Activated CD4-positive, alpha-beta T cell treated with anti-CD3 and anti-CD28 coated beads for 48 hours (primary cell): ENCODE data around the gene RAB11FIP3.
A peak's percentile ranks its signal among the peaks of the same experiment; 100 is the strongest.

ENCODE experiments used
- DNase-seq: peaks from one replicate; pipeline ENCODE4 v3.0.0-alpha.2; 2020

Gene RAB11FIP3

DNA sequence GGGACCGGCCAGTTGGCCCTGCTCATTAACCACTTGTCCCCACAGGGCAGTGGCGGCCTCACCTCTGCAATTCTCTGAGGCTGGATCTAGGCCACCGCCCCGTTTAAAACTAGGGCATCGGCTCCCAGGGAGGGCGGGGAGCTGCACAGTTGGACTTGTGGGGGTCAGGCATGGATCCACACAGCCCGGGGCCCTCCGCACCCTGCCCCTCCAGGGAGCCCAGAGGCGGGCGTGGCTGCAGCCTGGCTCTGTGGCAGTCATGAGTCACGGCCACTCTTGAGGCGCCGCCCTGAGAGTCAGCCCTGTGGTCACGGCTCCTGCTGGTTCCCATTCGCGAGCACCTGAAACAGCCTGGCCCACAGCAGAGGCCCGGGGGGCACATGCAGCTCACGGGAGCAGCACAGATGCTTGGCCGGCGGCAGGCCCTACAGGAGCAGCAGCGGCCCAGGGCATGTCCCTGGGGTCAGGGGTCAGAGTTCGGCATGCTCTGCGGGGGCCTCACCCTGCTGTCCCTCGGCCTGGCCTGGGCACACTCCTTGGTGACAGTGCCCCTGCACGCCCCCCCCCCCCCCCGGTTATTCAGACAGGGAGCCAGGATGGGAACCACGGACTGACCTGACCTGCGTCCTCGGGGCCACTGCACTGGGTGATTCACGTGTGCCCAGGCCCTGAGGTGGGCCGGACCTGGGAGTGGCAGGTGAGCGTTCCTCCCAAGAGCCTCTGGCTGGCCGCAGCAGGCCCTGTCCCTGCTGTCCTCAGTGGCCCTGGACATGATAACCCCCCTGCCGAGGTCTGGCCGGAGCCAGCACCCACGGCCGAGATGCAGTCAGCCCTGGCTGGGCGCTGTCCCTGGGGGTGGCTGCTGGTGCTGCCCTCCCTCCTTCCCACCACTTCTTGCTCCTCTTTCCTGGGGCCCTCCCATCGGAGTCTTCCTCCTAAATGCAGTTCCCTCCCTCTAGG, 110.3 kb downstream of the RAB11FIP3 start:
- DNase-seq = no peak

DNA sequence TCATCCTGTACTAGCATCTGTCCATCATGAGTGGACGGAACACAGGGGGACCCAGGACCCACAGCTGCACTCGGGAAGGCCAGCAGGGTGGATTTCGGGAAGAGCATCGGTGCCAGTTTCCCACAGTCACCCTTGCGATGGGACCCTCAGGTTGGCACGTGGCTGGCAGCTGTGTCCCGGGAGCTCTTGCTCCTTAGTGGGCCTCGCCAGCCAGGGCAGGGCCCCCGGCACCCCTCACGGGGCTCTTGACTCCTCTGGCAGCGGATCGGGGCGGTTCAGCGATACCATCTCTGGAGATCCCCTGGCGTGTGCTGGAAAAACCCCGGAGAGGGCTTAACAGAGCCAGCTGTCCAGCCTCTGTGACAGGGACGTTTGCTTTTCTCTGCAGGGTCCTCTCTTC, 111.3 kb downstream of the RAB11FIP3 start:
- no peak for DNase-seq

DNA sequence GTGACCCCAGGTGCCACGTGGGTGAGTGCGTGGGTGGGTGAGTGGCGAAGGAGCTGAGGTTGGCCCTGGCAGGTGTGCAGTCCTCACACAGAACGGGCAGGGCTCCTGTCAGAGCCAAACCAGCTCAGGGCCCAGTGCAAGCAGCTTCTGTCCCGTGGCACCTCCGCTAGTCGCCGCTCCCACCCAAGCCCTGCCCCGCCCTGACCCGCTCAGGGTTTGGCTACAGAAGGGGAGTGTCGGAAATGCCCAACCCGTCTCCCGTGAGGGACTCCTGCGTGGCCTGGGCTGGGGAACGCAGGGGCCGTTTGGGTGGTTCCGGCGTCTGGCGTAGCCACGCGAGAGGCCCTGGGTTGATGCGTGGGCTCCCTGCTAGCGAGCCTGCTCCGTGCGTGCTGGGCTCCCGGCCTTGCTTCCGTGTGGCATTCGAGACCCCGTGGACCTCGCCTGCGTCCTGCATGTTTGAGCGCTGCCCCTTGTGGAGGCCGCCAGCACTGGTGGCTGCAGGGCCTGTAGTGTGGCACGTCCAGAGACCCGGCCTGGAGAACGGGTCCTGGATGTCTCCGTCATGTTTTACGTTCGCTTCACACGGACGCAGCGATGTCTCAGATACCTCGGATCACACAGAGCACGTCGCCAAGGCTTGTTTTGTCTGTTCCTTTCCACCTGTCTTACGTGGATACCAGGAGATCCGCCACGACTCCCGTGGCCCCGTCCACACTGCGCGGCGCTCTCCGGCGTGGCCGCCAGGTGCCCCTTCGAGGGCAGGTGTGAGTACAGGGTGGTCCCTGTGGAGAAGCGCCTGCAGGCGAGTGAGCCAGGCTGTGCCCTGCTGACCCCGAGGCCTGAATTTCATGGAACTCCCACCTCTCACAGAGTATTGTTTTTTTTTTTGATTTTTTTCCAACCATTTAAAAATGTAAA, 112.2 kb downstream of the RAB11FIP3 start:
- DNase-seq = no peak

DNA sequence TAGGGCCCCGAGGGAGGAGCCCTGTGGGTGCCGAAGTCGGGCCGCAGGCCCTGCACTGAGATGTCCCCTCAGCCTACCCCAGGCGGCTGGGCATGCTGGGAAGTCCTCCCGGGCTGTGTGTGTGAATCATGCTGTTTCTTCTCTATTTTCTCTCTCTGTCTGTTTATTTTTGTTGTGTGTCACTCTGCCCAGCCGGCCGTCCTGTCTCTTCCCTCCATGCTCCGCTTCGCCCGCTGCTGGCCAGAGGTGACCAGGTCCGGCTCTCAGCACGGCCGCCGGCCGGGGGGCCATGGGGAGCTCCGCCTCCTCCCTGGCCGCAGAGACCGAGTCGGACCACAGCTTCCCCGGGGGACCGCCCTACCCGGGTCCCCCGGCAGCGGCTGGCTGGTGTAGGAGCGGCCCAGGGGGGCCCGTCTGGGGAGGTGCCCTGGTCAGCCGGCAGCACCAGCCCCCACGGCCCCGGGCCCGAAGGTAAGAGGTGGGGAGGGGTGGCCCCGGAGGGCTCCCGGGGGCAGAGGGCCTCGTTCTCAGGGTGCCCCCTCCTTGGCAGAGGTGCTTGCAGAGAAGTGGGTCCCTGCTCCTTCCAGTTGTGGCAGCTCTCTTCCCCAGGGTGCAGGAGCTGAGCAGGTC, 114.6 kb downstream of the RAB11FIP3 start:
- DNase-seq = no peak

DNA sequence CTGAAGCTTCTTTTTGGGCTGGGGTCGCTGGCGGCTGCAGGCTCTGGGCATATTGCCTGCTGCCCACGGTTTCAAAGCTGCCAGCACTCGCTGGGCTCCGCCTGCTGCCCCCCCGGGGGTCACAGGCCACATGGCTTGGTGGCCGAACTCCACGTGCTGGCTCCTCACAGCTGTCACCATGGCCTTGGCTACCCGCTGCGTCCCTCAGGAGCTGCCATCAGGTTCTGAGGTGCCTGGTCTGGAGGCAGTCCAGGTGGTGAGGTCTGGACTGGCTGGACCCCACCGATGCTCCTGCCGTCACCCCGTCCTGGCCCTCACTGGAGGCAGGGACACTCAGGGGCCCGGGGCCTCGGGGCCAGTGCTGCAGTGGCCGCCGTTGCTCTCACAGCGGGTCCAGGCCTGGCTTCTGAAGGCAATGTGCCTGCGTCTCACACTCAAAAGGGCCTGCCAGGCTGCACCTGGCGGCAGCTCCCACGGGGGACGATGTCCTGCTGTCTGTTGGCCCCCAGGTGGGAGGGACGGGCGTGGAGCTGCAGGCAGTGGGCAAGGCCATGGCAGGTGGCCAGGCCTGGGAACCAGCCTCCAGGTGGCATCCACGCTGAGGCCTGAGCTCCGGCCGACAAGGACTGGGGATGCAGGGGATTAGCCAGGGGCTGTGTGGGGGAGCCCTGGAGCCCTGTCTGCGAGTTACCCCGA, 115.3 kb downstream of the RAB11FIP3 start:
- DNase-seq = no peak

DNA sequence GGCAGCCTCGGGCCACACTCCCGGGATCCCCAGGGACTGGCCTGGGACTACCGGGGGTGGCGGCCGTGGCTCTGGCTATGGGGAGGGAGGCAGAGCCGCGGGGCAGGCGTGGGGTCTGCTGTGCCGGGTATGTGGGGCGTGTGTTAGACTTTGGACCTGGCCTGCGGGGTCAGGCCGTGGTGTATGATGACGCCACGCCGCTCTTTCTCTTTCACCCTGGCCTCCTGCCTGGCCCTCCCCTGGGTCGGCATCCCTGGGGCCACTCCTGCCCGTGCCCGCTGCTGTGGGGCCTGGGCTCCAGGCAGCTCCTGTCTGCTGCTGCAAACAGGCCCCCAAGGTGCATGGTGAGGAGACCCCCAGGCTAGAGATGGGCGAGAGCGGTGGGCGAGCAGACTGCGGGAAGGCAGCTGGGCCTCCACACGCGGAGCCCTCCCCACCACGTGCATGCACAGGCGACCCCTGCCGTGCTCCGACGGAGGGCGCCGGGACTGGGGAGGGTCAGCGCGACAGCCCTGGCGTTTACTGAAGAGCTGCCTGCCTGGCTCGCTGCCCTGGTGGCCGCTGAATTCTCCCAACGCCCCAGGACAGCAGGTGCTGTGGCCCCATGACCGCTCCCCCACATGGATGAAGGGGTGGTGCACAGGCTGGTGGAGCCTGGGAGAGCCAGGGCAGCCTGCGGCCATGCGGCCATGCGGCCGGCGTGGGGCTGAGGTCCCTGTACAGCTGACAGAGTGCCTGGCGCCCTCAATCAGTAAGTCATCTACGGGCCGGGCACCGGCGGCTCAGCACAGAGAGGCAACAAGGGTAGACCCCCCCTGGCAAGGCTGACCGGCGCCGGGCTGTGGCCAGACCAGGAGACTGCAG, 118.1 kb downstream of the RAB11FIP3 start:
- DNase-seq = no peak

DNA sequence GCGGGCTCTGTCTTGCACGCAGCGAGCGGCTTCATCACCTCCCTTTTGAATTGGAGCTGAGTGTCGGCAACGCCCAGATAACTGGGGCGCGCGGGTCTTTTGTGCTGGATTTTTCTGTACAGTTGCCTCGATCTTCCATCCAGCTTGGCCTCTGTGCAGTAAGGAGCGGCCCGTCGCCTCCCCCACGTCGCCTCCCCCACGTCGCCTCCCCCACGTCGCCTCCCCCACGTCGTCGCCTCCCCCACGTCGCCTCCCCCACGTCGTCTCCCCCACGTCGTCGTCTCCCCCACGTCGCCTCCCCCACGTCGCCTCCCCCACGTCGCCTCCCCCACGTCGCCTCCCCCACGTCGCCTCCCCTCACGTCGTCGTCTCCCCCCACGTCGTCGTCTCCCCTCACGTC, 119.1 kb downstream of the RAB11FIP3 start:
- no peak for DNase-seq

DNA sequence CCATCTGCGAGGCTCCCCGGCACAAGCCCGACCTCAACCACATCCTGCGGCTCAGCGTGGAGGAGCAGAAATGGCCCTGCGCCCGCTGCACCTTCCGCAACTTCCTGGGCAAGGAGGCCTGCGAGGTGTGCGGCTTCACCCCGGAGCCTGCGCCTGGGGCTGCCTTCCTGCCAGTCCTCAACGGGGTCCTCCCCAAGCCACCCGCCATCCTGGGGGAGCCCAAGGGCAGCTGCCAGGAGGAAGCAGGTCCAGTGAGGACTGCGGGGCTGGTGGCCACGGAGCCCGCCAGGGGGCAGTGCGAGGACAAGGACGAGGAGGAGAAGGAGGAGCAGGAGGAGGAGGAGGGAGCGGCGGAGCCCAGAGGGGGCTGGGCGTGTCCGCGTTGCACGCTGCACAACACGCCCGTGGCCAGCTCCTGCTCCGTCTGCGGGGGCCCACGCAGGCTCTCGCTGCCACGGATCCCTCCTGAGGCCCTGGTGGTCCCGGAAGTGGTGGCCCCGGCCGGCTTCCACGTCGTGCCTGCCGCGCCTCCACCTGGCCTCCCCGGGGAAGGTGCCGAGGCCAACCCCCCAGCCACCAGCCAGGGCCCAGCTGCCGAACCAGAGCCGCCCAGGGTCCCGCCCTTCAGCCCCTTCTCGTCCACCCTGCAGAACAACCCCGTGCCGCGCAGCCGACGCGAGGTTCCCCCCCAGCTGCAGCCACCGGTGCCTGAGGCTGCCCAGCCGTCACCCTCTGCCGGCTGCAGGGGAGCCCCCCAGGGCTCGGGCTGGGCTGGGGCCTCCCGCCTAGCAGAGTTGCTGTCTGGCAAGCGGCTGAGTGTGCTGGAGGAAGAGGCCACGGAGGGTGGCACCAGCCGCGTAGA, 121.7 kb downstream of the RAB11FIP3 start:
- DNase-seq = peak; percentile 69

DNA sequence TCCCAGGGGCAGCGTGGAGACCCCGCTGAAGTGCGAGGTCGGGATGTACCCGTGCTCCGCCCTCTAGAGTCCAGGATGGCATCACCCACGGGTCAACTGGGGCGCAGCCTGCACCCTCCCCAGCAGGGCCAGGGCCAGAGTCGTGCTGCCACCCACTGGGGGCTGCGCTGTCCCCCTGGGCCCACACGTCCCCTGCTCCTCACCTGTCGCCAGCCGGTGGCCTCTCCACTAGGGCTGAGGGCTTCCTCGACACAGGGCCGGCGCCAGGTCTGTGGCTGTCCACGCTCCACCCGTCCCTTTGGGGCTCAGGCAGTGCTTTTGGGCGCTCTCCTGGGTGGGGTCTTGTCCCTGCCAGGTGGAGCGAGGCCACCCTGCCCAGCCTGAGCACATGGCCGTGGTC, 123.1 kb downstream of the RAB11FIP3 start:
- DNase-seq = no peak

DNA sequence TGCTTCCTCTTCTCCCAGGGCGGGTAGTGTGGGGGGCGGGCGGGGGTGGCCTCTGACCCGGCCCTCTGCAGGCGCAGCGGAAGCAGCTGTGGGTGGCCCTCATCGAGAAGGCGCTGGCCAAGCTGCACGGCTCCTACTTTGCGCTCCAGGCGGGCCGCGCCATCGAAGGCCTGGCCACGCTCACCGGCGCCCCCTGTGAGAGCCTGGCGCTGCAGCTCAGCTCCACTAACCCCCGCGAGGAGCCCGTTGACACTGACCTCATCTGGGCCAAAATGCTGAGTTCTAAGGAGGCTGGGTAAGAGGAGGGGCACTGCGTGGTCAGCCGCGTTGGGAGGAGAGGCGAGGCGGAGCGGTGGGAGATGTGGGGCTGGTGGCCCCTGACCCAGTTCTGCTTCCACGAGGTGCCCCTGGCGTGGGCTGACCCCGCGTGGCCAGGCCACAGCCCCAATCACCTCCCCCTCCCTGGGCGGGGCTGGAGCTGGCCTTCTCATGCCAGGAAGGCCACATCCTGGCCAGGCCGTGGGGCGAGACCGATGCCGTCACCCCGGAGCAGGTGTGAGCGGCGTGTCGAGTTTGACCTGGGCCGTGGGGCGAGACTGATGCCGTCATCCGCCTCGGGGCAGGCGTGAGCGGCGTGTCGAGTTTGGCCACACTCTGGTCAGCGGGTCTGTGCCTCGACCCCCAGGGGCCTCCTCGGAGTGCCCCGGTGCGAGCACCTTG, 124.3 kb downstream of the RAB11FIP3 start:
- no peak for DNase-seq

DNA sequence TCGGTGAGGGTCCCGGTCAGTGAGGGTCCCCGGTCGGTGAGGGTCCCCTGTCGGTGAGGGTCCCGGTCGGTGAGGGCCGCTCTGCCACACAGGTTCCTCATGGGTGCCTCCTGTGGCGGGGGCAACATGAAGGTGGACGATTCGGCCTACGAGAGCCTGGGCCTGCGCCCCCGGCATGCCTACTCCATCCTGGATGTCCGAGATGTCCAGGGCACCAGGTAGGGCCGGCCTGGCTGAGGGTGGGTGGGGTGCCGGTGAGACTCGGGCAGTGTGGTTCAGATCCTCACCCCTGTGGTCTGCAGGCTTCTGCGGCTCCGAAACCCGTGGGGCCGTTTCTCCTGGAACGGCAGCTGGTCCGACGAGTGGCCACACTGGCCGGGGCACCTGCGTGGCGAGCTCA, 125.8 kb downstream of the RAB11FIP3 start:
- no peak for DNase-seq

DNA sequence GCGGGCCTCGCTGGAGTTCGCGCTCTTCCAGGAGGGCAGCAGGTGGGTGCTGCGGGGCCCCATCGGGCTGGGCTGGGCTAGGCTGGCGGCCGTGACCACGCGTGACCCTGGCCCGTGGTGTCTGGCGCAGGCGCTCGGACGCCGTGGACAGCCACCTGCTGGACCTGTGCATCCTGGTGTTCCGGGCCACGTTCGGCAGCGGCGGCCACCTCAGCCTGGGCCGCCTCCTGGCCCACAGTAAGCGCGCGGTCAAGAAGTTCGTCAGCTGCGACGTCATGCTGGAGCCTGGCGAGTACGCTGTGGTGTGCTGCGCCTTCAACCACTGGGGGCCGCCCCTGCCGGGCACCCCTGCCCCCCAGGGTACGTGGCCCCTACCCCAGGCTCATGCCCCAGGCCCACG, 126.7 kb downstream of the RAB11FIP3 start:
- no peak for DNase-seq

DNA sequence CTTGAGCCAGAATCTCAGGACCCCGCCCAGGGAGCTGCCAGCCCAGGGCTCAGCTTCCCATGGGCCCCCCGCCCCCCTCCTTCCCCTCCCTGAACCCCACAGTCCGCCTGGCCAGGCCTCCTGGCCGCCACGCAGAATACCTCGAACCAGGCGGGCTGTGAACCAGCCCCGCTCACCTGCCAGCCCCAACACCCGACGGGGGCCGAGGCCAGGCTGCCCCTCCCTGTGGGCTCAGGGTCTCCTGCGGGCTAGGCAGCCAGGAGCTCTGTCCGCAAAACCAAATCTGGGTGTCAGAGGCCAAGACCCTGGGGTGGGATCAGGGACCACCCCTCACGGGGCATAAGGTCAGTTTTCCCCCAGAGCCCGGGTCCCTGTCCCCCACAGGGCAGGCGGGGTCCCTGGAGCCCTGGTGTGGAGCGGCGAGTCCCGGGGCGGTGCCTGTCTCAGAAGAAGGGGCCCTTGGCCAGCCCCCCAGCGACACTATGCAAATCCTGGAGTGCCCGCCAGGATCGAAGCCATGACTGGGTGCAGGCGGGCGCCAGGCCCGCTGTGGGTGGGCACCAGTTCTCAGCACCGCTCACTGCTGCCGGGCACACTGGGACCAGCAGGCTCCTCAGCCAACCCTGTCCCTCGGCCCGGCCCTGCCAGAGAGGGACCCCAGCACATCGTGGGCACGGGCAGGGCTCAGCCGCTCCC, 128.3 kb downstream of the RAB11FIP3 start:
- DNase-seq = no peak

DNA sequence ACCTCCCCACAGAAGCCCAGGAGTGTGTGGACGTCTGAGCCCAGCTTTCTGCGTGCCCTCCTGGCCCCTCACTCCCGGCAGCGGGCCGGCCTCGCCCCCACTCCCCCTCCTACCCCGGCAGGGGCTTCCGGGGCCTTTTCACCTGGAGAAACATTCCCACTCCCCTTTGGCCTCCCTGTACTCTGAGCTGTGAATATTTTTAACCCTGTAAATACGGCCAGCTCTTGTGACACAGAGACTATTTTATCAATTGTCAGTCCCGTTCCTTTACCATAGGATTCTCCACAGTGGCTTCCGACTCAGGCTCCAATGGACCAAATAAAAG, 128.8 kb downstream of the RAB11FIP3 start:
- DNase-seq = no peak

DNA sequence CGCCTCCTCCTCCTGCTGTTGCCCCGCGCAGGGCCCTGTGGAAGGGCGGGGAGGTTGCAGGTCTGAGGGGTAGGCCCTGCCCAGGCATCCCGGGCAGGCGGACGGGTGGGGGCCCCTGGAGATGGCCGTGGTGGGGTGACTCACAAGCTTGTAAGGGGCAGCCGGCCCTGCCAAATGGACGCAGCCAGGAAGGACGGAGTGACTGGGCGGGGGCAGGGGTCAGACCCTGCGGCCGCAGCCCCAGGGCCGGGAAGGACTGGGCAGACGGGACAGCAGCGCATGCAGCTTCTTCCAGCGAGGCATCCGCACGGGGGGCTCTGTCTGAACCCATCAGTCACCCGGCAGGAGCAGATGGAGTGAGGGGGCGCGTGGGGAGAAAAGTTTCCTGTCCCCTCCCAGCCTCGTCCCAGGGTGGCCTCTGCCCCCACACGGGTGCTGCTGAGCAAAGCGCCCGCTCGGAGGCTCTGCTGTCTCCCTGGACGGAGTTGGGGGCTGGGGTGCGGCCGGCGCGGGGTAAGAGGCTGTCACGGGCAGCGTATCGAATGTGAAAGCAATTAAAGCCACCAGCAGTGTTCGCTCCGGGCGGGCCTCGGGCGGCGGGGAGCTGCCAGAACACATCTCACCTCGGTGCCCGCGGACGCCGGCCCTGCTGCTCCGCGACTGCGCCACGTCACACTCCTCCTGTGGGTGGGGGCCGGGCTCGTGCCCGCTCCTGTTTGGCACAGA, 129.4 kb downstream of the RAB11FIP3 start:
- no peak for DNase-seq

DNA sequence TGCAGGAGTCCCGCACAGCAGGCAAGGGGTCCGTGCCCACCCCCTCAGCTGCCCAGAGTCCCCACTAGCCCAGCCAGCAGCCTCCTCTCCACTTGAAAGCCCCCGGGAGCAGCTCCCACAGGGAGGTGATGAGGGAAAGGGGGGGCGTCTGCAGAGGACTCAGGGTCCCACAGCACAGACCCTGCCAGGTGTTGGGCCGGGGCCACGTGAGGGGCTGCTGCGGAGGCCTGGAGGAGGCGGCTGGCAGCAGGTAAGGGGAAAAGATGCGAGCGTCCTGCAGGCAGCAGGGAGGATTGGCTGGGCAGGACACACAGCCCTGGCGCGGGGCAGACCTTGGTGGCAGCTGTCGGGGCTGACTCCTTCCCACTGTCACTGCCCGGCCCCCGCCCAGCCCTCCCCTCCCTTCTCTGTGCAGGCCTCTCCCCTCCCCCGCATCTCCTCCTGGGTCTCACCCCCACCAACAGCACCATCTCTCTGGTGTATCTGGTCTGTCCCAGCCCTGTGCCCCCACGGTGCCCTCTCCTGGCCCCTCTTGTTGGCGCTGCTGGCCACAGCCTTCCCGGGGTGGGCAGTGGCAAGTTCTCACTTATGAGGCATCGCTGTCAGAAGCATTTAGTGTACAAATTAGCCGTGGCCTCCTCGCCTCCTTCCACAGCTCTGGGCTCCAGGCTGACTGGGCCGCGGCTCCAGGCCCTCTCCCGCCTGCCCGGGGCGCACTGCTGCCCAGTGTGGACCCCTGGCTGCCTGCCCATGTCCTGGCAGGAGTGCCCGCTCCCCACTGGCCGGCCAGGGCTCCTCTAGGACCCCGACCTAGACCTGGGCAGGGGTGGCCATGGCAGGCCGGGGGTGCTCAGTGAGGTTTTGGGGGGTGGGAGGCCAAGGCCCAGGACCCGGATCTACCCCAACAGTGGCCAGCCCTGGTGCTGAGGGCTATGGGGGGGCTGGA, 130.4 kb downstream of the RAB11FIP3 start:
- DNase-seq = no peak

DNA sequence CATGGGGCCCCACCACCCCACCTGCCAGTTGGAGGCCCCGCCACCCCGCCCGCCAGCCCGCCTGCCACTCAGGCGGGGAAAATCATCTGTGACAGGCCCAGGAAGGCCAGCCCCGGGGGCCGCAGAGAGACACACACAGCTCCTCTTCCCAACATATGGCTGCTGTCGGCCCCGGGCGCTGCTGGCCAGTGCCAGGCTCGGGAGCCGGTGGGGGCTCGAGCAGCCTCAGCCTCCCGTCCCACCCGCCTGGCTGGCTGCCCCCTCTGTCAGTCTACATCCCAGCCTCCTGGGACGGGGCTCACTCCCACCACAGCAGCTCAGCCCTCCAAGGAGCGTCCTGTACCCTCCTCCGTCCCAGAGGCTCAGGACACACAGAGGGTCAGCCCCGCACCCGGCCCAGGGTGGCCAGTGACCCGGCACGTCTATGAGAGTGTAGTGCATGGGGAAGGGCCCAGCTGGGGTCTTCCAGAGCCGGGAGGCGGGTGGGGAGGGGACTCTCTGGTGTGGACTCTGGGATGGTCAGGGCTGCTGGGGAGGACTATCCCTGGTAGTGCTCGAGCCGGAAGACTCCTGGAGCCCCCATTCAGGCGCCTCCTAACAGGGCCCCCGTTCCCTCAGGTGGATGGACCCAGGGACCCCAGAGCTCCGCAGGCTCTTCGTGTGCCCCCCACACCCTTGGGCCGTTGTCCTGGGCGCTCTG, 131.2 kb downstream of the RAB11FIP3 start:
- DNase-seq = no peak
